SK-N-MC (cell line): ENCODE data around the gene KITLG.

Experiments used
- EZH2 ChIP-seq: fragments of 200-600 bp; sonication (generic); IDR thresholded peaks from one replicate; pipeline ENCODE4 v1.6.1; 2017; ENCODE audit warnings: antibody characterized with exemption
- FOXP2 ChIP-seq: optimal IDR thresholded peaks from 2 replicates; pipeline ENCODE3; 2011; ENCODE audit warnings: mild to moderate bottlenecking, moderate library complexity; ENCODE audit not compliant: insufficient read depth; ENCODE audit errors: extremely low read length, control extremely low read depth
- POLR2AphosphoS5 ChIP-seq: IDR thresholded peaks from 2 replicates; pipeline ENCODE4 v1.6.1; 2012; ENCODE audit warnings: mild to moderate bottlenecking, low read depth, low read length, borderline replicate concordance

GRCh38 chr12:88538250-88538649, 42.0 kb downstream of the KITLG start:
- TF ChIP-seq POLR2AphosphoS5 = no peak
- TF ChIP-seq EZH2 = no peak
- TF ChIP-seq FOXP2 = no peak
